HG03097 (cell line): ENCODE results near the gene PROKR1.
"Not testable (repeated sequence)": the region's sequence is repeated elsewhere in the genome, so short reads cannot be mapped to it uniquely, and the experiment has no call there.

ENCODE experiments used
- ATAC-seq: cut with Tn5 transposase; IDR thresholded peaks from one replicate; pipeline ENCODE4 v1.9.1; 2021; ENCODE audit not compliant: unreplicated experiment, low FRiP score

PROKR1 gene

GRCh38 chr2:68653538-68653982 is 10.2 kb downstream of the PROKR1 start:
- ATAC-seq: no peak

GRCh38 chr2:68658266-68658665 is 14.9 kb downstream of the PROKR1 start:
- no peak for ATAC-seq

- ATAC-seq: no peak
These were observed 15.7 kb downstream of the PROKR1 start for GRCh38 chr2:68659081-68659480.

GRCh38 chr2:68660658-68661057 is 17.3 kb downstream of the PROKR1 start:
- no peak for ATAC-seq

GRCh38 chr2:68662466-68662865 is 19.1 kb downstream of the PROKR1 start:
- ATAC-seq: no peak

- no peak for ATAC-seq
These were observed 20.2 kb downstream of the PROKR1 start for GRCh38 chr2:68663371-68664156.

GRCh38 chr2:68667371-68667770 is 24.0 kb downstream of the PROKR1 start:
- ATAC-seq: no peak

GRCh38 chr2:68669651-68670050 is 26.3 kb downstream of the PROKR1 start:
- ATAC-seq: no peak

GRCh38 chr2:68671961-68672360 is 28.6 kb downstream of the PROKR1 start:
- ATAC-seq: no peak

- no peak for ATAC-seq
These were observed 30.3 kb downstream of the PROKR1 start for GRCh38 chr2:68673631-68674030.

GRCh38 chr2:68675470-68675869 is 32.1 kb downstream of the PROKR1 start:
- ATAC-seq: no peak

- ATAC-seq: not testable (repeated sequence)
These were observed 34.5 kb downstream of the PROKR1 start for GRCh38 chr2:68677837-68678236.

GRCh38 chr2:68679166-68679916 is 36.0 kb downstream of the PROKR1 start:
- ATAC-seq: not testable (repeated sequence)

- ATAC-seq: not testable (repeated sequence)
These were observed 36.5 kb downstream of the PROKR1 start for GRCh38 chr2:68679917-68680267.

- no peak for ATAC-seq
These were observed 40.8 kb downstream of the PROKR1 start for GRCh38 chr2:68684197-68684596.

GRCh38 chr2:68686178-68686577 is 42.8 kb downstream of the PROKR1 start:
- no peak for ATAC-seq

- ATAC-seq: no peak
These were observed 43.6 kb downstream of the PROKR1 start for GRCh38 chr2:68687018-68687417.

- ATAC-seq: peak; percentile 84
These were observed 46.5 kb downstream of the PROKR1 start for GRCh38 chr2:68689553-68690537.

GRCh38 chr2:68690851-68691250 is 47.5 kb downstream of the PROKR1 start:
- ATAC-seq: no peak

- no peak for ATAC-seq
These were observed 49.1 kb downstream of the PROKR1 start for GRCh38 chr2:68692511-68692910.

- ATAC-seq: no peak
These were observed 50.6 kb downstream of the PROKR1 start for GRCh38 chr2:68693951-68694350.
